GM18951 (cell line): ENCODE data around the gene GALNT7.

ENCODE experiments used
- POLR2A ChIP-seq: IDR thresholded peaks from 4 replicates; pipeline ENCODE4 v1.6.1; 2011; ENCODE audit warnings: mild to moderate bottlenecking; ENCODE audit not compliant: insufficient read length, insufficient read depth; ENCODE audit errors: extremely low read depth
- in situ Hi-C: fragments of 300-500 bp; cut with MboI; formaldehyde crosslinking; loops from one replicate; pipeline ENCODE4 v1.12.0; 2022; ENCODE audit warnings: low sequenced_read_pairs, mixed read lengths, inconsistent platforms; ENCODE audit not compliant: unreplicated experiment

Gene GALNT7

DNA sequence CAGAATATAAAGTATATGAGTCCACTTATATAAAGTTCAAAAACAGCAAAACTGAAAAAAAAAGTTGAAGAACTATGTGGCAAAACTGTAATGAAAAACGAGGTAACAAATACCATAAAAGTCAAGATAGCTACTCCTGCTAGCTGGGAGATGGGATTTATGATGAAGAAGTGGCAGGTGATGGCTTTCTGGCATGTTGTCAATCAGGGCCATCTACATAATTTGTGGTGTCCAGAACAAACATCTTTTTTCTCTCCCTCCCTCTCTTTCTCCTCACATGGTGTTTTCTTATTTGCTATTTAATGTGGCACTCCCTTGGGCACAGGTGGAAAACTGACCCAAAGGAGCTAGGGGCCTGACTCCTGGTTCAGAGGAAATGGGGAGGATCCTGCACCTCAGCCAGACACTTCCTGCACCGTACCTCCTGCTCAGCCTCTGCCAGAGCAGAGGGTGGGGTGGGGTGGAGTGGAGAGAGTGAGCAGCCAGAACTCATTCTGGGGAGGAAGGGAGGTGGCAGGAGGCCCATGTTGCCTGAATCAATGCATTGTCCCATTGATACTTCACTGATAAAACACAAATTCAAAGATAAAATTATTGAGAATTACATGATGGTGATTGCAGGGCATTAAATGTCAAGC is 196.9 kb downstream of the GALNT7 start:
- no peak for TF ChIP-seq POLR2A

DNA sequence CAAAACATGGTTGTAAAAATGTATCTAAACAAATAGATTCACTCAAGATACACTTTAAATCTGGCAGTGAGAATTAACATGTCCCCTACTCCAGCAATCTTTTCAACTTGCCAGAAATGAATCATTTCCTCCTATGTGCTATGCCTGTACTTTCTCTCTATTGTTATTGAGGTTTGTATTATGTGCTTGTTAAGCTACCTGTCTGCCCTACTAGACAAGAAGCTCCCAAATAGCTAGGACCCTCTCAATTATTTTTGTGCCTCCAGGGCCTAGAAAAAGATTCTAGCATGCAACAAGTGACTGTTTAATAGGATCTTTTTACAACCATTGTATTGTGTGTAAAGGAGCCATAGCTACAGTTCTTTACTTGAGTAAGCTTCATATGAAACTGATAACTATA is 198.7 kb downstream of the GALNT7 start:
- in situ Hi-C loops, result no loop called here
- no peak for TF ChIP-seq POLR2A

More for the DNA sequence above, 196.9 kb downstream of the GALNT7 start:
- in situ Hi-C loops, result no loop called here

DNA sequence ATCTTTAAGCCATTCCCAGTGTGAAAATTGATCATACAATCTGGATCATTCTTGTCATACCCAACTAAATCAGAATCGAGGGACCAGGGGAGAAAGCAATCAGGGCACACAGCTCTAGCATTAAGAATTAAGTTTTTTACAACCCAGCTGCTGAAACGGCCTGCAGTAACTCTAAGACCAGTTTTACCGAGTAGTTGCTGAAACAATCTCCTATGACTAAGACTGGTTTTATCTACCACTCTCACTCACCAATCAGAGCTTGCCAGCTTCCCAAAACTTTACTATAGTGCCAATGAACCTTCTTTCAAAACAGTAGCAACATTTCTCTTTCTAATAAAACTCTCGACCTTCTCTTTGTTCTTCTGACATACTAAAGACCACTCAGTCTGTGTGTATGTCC is 199.3 kb downstream of the GALNT7 start:
- TF ChIP-seq POLR2A, result no peak
- in situ Hi-C loops, result no loop called here

DNA sequence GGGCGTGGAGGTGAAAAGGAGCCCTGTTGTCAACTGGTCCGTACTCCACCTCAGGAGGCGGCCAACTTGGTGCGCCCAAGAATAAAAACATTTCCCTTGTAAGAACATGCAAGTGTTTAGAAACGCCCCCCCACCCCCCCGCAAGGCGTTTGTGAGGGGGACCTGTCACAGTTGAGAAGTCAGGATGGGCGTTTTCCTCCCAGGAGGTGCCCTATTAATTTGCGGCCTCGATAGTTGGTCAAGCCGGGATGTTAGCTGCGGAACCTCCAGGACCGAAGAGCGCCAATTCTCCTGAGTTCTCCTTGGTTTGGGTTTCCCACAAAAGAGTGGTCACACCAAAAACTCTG is 201.5 kb downstream of the GALNT7 start:
- TF ChIP-seq POLR2A, result no peak

DNA sequence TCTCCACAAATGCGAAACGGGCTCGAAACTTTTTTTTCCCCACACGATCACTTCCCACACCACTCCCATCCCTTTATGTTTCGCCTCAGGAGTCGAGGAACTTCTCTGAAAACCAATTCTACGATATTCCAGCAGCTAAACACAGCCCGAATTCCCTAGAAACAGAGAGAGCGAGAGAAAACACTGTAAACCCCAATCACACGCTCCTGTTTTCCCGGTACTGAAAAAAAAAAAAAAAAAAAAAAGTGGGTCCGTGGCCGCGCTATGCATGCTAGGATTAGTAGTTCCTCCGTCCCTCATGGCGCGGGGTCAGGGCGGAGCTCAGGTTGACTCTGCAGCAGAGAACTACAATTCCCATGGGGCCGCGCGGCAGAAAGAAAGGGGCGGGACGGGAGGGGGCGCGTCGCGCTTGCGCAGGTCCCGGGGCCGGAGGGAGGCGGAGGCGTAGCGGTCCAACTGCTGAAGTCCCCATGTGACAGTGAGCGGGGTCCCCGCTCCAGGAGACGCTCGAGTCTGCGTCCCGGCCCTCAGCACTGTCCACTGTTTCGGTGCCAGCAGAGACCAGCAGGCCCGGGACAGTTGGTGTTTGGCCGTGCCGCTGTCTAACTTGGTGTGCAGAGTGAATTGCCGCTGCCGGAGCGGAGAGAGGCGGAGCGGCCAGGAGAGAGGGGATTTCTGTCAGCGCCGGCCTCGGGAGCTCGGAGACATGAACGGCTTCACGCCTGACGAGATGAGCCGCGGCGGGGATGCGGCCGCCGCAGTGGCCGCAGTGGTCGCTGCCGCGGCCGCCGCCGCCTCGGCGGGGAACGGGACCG is 202.1 kb downstream of the GALNT7 start, which contains the start of gene SAP30:
Gene SAP30 (plus strand): TSS at position 478 of the 815 bp plus-strand sequence. CDS start 229 bp downstream, at position 707.
- in situ Hi-C loops, result no loop called here
- TF ChIP-seq POLR2A, result peak; percentile 99

More for the DNA sequence above, 201.5 kb downstream of the GALNT7 start:
- in situ Hi-C loops, result no loop called here

DNA sequence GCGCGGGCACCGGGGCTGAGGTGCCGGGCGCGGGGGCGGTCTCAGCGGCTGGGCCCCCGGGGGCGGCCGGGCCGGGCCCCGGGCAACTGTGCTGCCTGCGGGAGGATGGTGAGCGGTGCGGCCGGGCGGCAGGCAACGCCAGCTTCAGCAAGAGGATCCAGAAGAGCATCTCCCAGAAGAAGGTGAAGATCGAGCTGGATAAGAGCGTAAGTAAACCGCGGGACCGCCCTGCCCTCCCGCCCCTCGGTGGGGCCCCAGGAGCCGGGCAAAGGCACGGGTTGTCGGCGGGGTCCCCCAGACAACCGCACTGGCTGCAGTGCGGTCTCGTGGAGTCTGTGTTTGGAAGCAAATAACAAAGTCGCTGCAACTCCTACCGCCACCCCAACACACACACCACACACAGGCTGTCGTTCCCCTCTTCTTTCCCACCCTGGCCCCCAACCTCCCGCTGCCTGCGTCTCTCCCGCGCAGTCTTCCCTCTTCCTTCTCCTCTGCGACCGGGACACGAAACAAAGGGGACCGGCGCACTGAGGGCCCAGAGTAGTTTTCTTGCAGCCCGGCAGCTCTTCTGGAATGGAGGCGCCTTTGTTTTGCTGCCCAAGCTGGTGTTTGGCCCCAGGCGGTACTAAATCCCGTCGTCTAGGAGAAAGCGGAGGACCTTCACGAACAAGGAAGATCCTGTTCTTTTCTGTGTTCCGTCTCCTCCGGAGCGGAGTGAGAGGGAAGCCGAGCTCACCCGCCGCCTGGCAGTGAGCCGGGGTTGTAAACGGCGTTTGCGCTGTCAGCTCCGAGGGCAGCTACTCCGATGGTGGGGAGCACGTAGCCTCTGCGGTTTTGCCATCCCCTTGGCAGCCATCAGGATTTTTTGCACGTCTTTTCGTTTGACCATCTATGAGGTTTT is 202.9 kb downstream of the GALNT7 start:
- TF ChIP-seq POLR2A, result peak; percentile 40
- in situ Hi-C loops, result no loop called here
